H1 (cell line): ENCODE data around the gene GBGT1. TPM values are rescaled to one million over a fixed set of nuclear protein-coding genes. Genes with fewer than 3 reads are reported as not detected.

Experiments used
- CTCF ChIA-PET: fragments of 300-600 bp; sonication (Branson Sonifier 250); formaldehyde crosslinking; loops from one replicate; lab custom pipeline; 2021; ENCODE audit not compliant: partially characterized antibody; lab: Charles Lee
- POLR2A ChIA-PET: fragments of 300-600 bp; sonication (Branson Sonifier 250); formaldehyde crosslinking; loops from one replicate; lab custom pipeline; 2021; ENCODE audit warnings: inconsistent platforms; ENCODE audit not compliant: partially characterized antibody; lab: Charles Lee
- DNase-seq, 2 experiments: peaks; one replicate each; pipeline versions ENCODE4 v3.0.0 to v3.0.0-alpha.2; 2010 to 2022; ENCODE audit warnings: low spot score in 2 of 2, low read depth in 1 of 2, mixed read lengths in 1 of 2
- FAIRE-seq: peaks from 2 replicates; lab custom pipeline; 2011; peaks lifted over from hg19 to GRCh38; lab: Jason Lieb, UNC
- H2AFZ ChIP-seq: 2 replicates; pipeline ENCODE4 v1.8.1; 2012; ENCODE audit warnings: low read length, inconsistent platforms
- H2AK5ac ChIP-seq: 2 replicates; pipeline ENCODE4 v1.6.1; 2013; ENCODE audit warnings: low read depth, low read length
- H2BK120ac ChIP-seq: replicated peaks from 2 replicates; pipeline ENCODE3; 2013; ENCODE audit warnings: low read depth, low read length, inconsistent platforms
- H2BK12ac ChIP-seq: 2 replicates; pipeline ENCODE4 v1.6.1; 2013; ENCODE audit warnings: low read depth, low read length
- H2BK15ac ChIP-seq: 2 replicates; pipeline ENCODE4 v1.6.1; 2013; ENCODE audit warnings: low read length
- H2BK20ac ChIP-seq: 2 replicates; pipeline ENCODE4 v1.6.1; 2013; ENCODE audit warnings: low read length
- H2BK5ac ChIP-seq: 2 replicates; pipeline ENCODE4 v1.6.1; 2013; ENCODE audit warnings: low read depth, low read length
- H3K14ac ChIP-seq: 2 replicates; pipeline ENCODE4 v1.6.1; 2013; ENCODE audit warnings: inconsistent platforms; ENCODE audit not compliant: insufficient read length
- H3K18ac ChIP-seq: 2 replicates; pipeline ENCODE4 v1.6.1; 2013; ENCODE audit warnings: low read length; ENCODE audit errors: extremely low read depth
- H3K23ac ChIP-seq: 2 replicates; pipeline ENCODE4 v1.6.1; 2013; ENCODE audit warnings: inconsistent platforms; ENCODE audit not compliant: insufficient read length
- H3K23me2 ChIP-seq: 2 replicates; pipeline ENCODE4 v1.6.1; 2013; ENCODE audit warnings: low read depth, low read length
- H3K27ac ChIP-seq: 2 replicates; pipeline ENCODE4 v1.6.1; 2011; ENCODE audit warnings: low read depth, low read length, inconsistent platforms
- H3K27me3 ChIP-seq, 4 experiments: replicated peaks in 1 of 4; 1 replicate in 1 of 4; 2 replicates in 3 of 4; pipeline versions ENCODE4 v1.6.1 to v1.8.1; 2011 to 2013; ENCODE audit warnings: low read length in 3 of 4, mild to moderate bottlenecking in 3 of 4, inconsistent platforms in 2 of 4, mixed read lengths in 2 of 4, moderate library complexity in 1 of 4; ENCODE audit not compliant: control insufficient read depth in 3 of 4, insufficient read depth in 3 of 4; ENCODE audit errors: extremely low read depth in 1 of 4
- H3K36me3 ChIP-seq, 4 experiments: 2 replicates each; pipeline versions ENCODE4 v1.6.1 to v1.8.1; 2011 to 2013; ENCODE audit warnings: mild to moderate bottlenecking in 4 of 4, low read length in 3 of 4, moderate library complexity in 2 of 4, control low read depth in 1 of 4, inconsistent platforms in 1 of 4; ENCODE audit not compliant: insufficient read depth in 4 of 4, control insufficient read depth in 2 of 4
- H3K4ac ChIP-seq: replicated peaks from 2 replicates; pipeline ENCODE3; 2013; ENCODE audit warnings: low read length, low read depth, mixed read lengths, inconsistent platforms; ENCODE audit not compliant: insufficient read length
- H3K4me1 ChIP-seq, 4 experiments: replicated peaks in 1 of 4; 1 replicate in 1 of 4; 2 replicates in 3 of 4; pipeline versions ENCODE4 v1.6.1 to v1.8.1; 2011 to 2013; ENCODE audit warnings: low read length in 3 of 4, inconsistent platforms in 2 of 4, mixed read lengths in 1 of 4; ENCODE audit not compliant: insufficient read depth in 4 of 4, control insufficient read depth in 3 of 4
- H3K4me2 ChIP-seq, 2 experiments: 2 replicates each; pipeline versions ENCODE4 v1.6.1 to v1.8.1; 2011 to 2013; ENCODE audit warnings: low read depth in 2 of 2, low read length in 2 of 2, control low read depth in 1 of 2, inconsistent platforms in 1 of 2, mild to moderate bottlenecking in 1 of 2; ENCODE audit not compliant: insufficient read depth in 1 of 2
- H3K4me3 ChIP-seq, 4 experiments: fragments of 200-600, 300-600 bp in 1 of 4; sonication (generic), shearing (Covaris generic), sonication (Bioruptor Twin) in 1 of 4; 2 replicates each; pipeline versions ENCODE4 v1.5.1 to v1.8.1; 2011 to 2016; ENCODE audit warnings: low read length in 4 of 4, low read depth in 3 of 4, control low read depth in 2 of 4, inconsistent platforms in 2 of 4, mild to moderate bottlenecking in 2 of 4, mixed read lengths in 1 of 4, moderate library complexity in 1 of 4; ENCODE audit not compliant: insufficient read depth in 2 of 4; ENCODE audit errors: extremely low read depth in 1 of 4
- H3K56ac ChIP-seq: replicated peaks from 2 replicates; pipeline ENCODE3; 2013; ENCODE audit warnings: low read depth, mild to moderate bottlenecking, mixed read lengths, low read length, inconsistent platforms; ENCODE audit not compliant: insufficient read length
- H3K79me1 ChIP-seq: 2 replicates; pipeline ENCODE4 v1.6.1; 2013; ENCODE audit warnings: low read depth, low read length, control low read depth
- H3K79me2 ChIP-seq, 2 experiments: 2 replicates each; pipeline versions ENCODE4 v1.6.1 to v1.8.1; 2012 to 2013; ENCODE audit warnings: low read length in 2 of 2, mild to moderate bottlenecking in 2 of 2, inconsistent platforms in 1 of 2; ENCODE audit not compliant: insufficient read depth in 2 of 2, control insufficient read depth in 1 of 2
- H3K9ac ChIP-seq, 4 experiments: replicated peaks in 1 of 4; 1 replicate in 1 of 4; 2 replicates in 3 of 4; pipeline versions ENCODE4 v1.6.1 to v1.8.1; 2011 to 2013; ENCODE audit warnings: low read depth in 3 of 4, low read length in 3 of 4, control low read depth in 2 of 4, mild to moderate bottlenecking in 2 of 4, moderate library complexity in 2 of 4, inconsistent platforms in 1 of 4; ENCODE audit errors: extremely low read depth in 1 of 4
- H3K9me3 ChIP-seq, 2 experiments: 2 replicates each; pipeline versions ENCODE4 v1.6.1 to v1.8.1; 2012 to 2013; ENCODE audit warnings: mild to moderate bottlenecking in 2 of 2, moderate library complexity in 2 of 2, control low read depth in 1 of 2, inconsistent platforms in 1 of 2, low read depth in 1 of 2, low read length in 1 of 2, mixed read lengths in 1 of 2; ENCODE audit not compliant: insufficient read depth in 2 of 2
- H4K20me1 ChIP-seq, 2 experiments: replicated peaks in 1 of 2; 2 replicates each; pipeline versions ENCODE3 to v1.8.1; 2011 to 2013; ENCODE audit warnings: inconsistent platforms in 2 of 2, low read length in 2 of 2, mild to moderate bottlenecking in 1 of 2; ENCODE audit not compliant: insufficient read depth in 2 of 2, control insufficient read depth in 1 of 2
- H4K5ac ChIP-seq: 2 replicates; pipeline ENCODE4 v1.6.1; 2013; ENCODE audit warnings: low read length, low read depth, mixed read lengths, inconsistent platforms; ENCODE audit not compliant: insufficient read length
- H4K8ac ChIP-seq: 2 replicates; pipeline ENCODE4 v1.8.0; 2013; ENCODE audit warnings: mild to moderate bottlenecking, moderate library complexity, low read length, inconsistent platforms; ENCODE audit not compliant: insufficient read depth; ENCODE audit errors: extremely low read depth
- H4K91ac ChIP-seq: replicated peaks from 2 replicates; pipeline ENCODE3; 2013; ENCODE audit warnings: low read length, mixed read lengths, inconsistent platforms; ENCODE audit not compliant: insufficient read length
- CTBP2 ChIP-seq: IDR thresholded peaks from 2 replicates; pipeline ENCODE4 v1.7.0; 2011; ENCODE audit warnings: borderline replicate concordance, mild to moderate bottlenecking, moderate library complexity, mixed read lengths, low read length; ENCODE audit not compliant: insufficient read depth, insufficient read length
- NRF1 ChIP-seq: IDR thresholded peaks from 2 replicates; pipeline ENCODE4 v1.6.1; 2011; ENCODE audit warnings: mild to moderate bottlenecking, low read depth, low read length, improper control_type of control experiment
- SIX5 ChIP-seq: IDR thresholded peaks from 2 replicates; pipeline ENCODE4 v1.6.1; 2011; ENCODE audit warnings: mild to moderate bottlenecking, low read depth, low read length
- TCF12 ChIP-seq: IDR thresholded peaks from 2 replicates; pipeline ENCODE4 v1.6.1; 2011; ENCODE audit warnings: low read depth, mild to moderate bottlenecking, low read length
- WGBS, 2 experiments: shearing (Covaris generic) in 1 of 2; methylation state at CpG; one replicate each; pipeline versions ENCODE4 v1.1.6 to v1.1.7; 2013 to 2015; ENCODE audit warnings: low lambda C conversion rate in 2 of 2, mixed read lengths in 2 of 2, inconsistent platforms in 1 of 2, low coverage in 1 of 2, missing lambda C conversion rate in 1 of 2; ENCODE audit not compliant: insufficient replicate concordance in 2 of 2, insufficient coverage in 1 of 2, insufficient read length in 1 of 2; ENCODE audit errors: extremely low coverage in 1 of 2, missing lambda C conversion rate in 1 of 2; 5-methylcytosine and 5-hydroxymethylcytosine counted together
- polyA plus RNA-seq, 7 experiments: library from polyadenylated mRNA; depleted of rRNA in 3 of 7; stranded (reverse) in 5 of 7; unstranded in 2 of 7; fragments of >200 nt in 5 of 7; fragments of 200-250 nt in 2 of 7; gene quantifications; 1 replicate in 5 of 7; 2 replicates in 1 of 7; 4 replicates in 1 of 7; pipeline versions ENCODE4 v1.2.1 to v1.2.3, GENCODE V29; 2011 to 2013; ENCODE audit warnings: missing spikeins in 2 of 7, mixed read lengths in 2 of 7
- total RNA-seq: library from RNA; stranded (reverse); fragmentation: NEBNext Ultra II Directional; extraction: Animal tissue kit (Norgen Biotek cat#: 25700); gene quantifications from 2 replicates; pipeline ENCODE4 v1.2.1, GENCODE V29; 2021

The GBGT1 gene
- total and polyA plus RNA-seq, 2 of the 8 experiments (the other 6 are each of a cell fraction or from before 2014, with no cell fraction given), result 7.1 to 9.7 TPM

DNA sequence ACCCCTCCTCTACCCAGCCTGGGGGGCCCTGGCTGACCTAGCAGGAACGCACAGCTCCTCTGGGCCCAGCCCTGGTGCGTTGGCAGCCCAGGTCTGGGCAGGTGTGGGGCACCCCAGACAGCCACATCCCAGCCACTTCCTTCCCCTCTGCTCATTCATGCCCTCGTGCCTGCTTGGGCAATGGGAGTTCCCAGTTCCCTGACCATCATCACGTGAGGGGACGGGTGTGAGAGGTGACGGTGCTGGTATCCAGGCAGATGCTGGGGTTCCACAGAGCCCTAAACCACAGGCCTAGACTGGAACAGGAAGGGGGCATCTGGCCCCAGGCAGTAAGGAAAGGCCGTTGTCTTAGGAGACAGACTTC lies 51.1 kb downstream of the GBGT1 start:
- H2AFZ ChIP-seq, result no peak overlapping the region
- POLR2A ChIA-PET, result interaction anchor here (2.4 kb wide), 1 partner anchor 37 kb away, joined by 8 read pairs; no protein-coding TSS in a partner anchor
- H3K4me1 ChIP-seq, result peaks cover 0 to 4% (median 0%) of the 10 kb centered on the region in 4 experiments; a peak in 1 of 7 replicates
- H4K20me1 ChIP-seq, result peaks cover 20 to 30% of the 10 kb centered on the region in 2 experiments
- no peaks in the 10 kb centered on the region for H3K79me1 ChIP-seq
- H3K27ac ChIP-seq, result no peak overlapping the region
- H2BK120ac ChIP-seq, result no peak overlapping the region
- no peaks in the 10 kb centered on the region for H3K23me2 ChIP-seq
- H3K79me2 ChIP-seq, result no peaks in the 10 kb centered on the region
- peaks cover 0 to 7% (median 4%) of the 10 kb centered on the region in 4 experiments; a peak in 5 of 8 replicates for H3K36me3 ChIP-seq
- peaks cover 0 to 7% (median 2%) of the 10 kb centered on the region in 4 experiments; a peak in 3 of 7 replicates for H3K27me3 ChIP-seq
- no peak overlapping the region for H4K91ac ChIP-seq
- no peak overlapping the region for H3K9ac ChIP-seq
- WGBS, 2 experiments, result 90% methylated on average over 7 of the region's 7 CpGs; no CpG with 5 or more reads in 1 of the 2 experiments
- H3K4me2 ChIP-seq, result no peak overlapping the region
- H3K56ac ChIP-seq, result no peak overlapping the region
- H3K23ac ChIP-seq, result no peak overlapping the region
- no peaks in the 10 kb centered on the region for H3K9me3 ChIP-seq
- H3K4me3 ChIP-seq, result no peak overlapping the region
- H3K18ac ChIP-seq, result no peak overlapping the region
- no peak for FAIRE-seq
- no peak for TF ChIP-seq TCF12
- TF ChIP-seq SIX5, result no peak
- no peak for TF ChIP-seq NRF1
- TF ChIP-seq CTBP2, result no peak
- TF ChIP-seq, all 59 proteins: peak for 0
- Histone ChIP-seq H2BK12ac (no peak overlapping the region), H2AK5ac (no peak overlapping the region), H3K14ac (no peak overlapping the region), H2BK5ac (no peak overlapping the region), H2BK15ac (no peak overlapping the region), H3K4ac (no peak overlapping the region), H2BK20ac (no peak overlapping the region), H4K8ac (no peak overlapping the region), H4K5ac (no peak overlapping the region)
- CTCF ChIA-PET, result interaction anchor here (0.9 to 19.3 kb wide), 6 partner anchors 10 to 46 kb away, joined by 3 to 337 read pairs (median 10); no protein-coding TSS in a partner anchor
- no peak for DNase-seq
